HUES48 (cell line): ENCODE results near the gene CFAP91.
A peak's percentile ranks its signal among the peaks of the same experiment; 100 is the strongest.

Experiments
- H3K27ac ChIP-seq: one replicate; pipeline ENCODE4 v1.7.0; 2013; ENCODE audit warnings: low read depth, low read length, inconsistent platforms
- H3K27me3 ChIP-seq: 2 replicates; pipeline ENCODE4 v1.6.1; 2013; ENCODE audit warnings: mild to moderate bottlenecking, low read length; ENCODE audit not compliant: control insufficient read depth, insufficient read depth
- H3K36me3 ChIP-seq: 2 replicates; pipeline ENCODE4 v1.6.1; 2013; ENCODE audit warnings: low read length; ENCODE audit not compliant: control insufficient read depth, insufficient read depth
- H3K4me1 ChIP-seq: 2 replicates; pipeline ENCODE4 v1.6.1; 2013; ENCODE audit warnings: mild to moderate bottlenecking, low read length; ENCODE audit not compliant: control insufficient read depth, insufficient read depth
- H3K4me3 ChIP-seq: 2 replicates; pipeline ENCODE4 v1.5.1; 2013; ENCODE audit warnings: mild to moderate bottlenecking, low read depth, low read length
- H3K9ac ChIP-seq: 2 replicates; pipeline ENCODE4 v1.6.1; 2013; ENCODE audit warnings: mild to moderate bottlenecking, low read depth, low read length, moderate library complexity
- H3K9me3 ChIP-seq: 2 replicates; pipeline ENCODE4 v1.6.1; 2013; ENCODE audit warnings: low read length; ENCODE audit not compliant: control insufficient read depth, insufficient read depth

Gene CFAP91

DNA sequence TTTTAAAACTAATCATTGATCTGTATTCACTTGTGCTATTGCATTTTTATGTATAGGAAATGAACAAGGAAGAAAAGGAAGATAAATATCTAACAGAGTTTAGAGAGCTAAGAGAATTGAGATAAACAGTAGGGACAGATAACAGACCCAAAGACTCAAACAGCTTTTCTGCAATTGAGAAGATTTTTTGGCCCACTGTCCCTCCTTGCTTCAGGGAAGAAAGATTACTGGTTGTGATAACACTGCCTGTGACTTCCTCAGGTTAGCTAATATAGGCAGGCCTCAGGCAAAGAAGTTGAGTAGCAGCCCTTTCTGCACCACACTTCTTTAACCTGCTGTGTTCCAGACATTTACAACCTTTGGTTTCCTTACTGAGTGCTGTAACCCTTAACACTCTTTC lies 22.9 kb upstream of the CFAP91 start:
- Histone ChIP-seq H3K4me1 (0 out of 2 replicates have a peak, but pooled peaks cover 6% of the 10 kb centered on the region), H3K9ac (no peak overlapping the region), H3K27me3 (no peaks in the 10 kb centered on the region), H3K9me3 (no peaks in the 10 kb centered on the region), H3K36me3 (peaks cover 6% of the 10 kb centered on the region), H3K4me3 (no peak overlapping the region), H3K27ac (no peak overlapping the region)

DNA sequence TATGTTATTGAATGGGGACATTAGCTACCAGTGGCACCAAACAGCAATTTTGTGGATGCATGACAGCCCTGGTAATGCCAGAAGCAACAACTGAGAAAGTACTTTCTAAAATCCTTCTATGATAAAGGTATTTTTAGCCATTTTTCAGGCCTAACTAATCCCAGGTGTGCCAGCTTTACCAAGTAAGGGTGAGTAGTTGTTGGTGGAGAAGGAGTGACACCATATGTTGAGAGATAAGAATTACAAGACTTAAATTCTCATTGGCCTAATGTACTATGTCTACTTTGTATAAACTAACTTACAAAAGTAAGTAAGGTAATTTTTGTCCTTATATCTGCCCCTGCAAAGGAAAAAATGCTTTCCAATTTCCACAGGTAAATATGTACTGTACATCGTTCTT lies 21.5 kb upstream of the CFAP91 start:
- Histone ChIP-seq H3K4me1 (peaks cover 3% of the 10 kb centered on the region; the same call in 1 of the 2 replicates), H3K9ac (no peak overlapping the region), H3K9me3 (no peaks in the 10 kb centered on the region), H3K27me3 (no peaks in the 10 kb centered on the region), H3K36me3 (no peaks in the 10 kb centered on the region), H3K4me3 (no peak overlapping the region), H3K27ac (no peak overlapping the region)

DNA sequence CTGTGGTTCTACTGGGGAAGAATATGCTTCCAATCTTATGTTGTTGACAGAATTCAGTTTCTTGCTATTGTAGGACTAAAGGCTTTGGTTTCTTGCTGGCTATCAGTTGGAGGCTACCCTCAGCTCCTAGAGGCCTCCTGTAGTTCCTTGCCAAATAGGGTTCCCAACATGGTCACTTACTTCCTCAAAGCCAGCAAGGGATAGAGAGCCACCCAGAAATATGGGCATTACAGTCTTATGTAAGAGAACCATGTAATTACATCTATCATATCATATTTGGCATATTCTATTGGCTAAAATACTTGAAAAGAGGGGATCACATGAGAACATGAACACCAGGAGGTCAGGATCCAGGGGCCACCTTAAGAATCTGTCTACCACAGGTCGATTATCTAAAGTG lies 19.4 kb upstream of the CFAP91 start:
- no peaks in the 10 kb centered on the region for H3K27me3 ChIP-seq
- H3K36me3 ChIP-seq: no peaks in the 10 kb centered on the region
- no peak overlapping the region for H3K4me3 ChIP-seq
- peaks cover 2% of the 10 kb centered on the region; the same call in 1 of the 2 replicates for H3K4me1 ChIP-seq
- no peak overlapping the region for H3K9ac ChIP-seq
- H3K9me3 ChIP-seq: 0 out of 2 replicates have a peak, but pooled peaks cover 4% of the 10 kb centered on the region
- H3K27ac ChIP-seq: no peak overlapping the region

DNA sequence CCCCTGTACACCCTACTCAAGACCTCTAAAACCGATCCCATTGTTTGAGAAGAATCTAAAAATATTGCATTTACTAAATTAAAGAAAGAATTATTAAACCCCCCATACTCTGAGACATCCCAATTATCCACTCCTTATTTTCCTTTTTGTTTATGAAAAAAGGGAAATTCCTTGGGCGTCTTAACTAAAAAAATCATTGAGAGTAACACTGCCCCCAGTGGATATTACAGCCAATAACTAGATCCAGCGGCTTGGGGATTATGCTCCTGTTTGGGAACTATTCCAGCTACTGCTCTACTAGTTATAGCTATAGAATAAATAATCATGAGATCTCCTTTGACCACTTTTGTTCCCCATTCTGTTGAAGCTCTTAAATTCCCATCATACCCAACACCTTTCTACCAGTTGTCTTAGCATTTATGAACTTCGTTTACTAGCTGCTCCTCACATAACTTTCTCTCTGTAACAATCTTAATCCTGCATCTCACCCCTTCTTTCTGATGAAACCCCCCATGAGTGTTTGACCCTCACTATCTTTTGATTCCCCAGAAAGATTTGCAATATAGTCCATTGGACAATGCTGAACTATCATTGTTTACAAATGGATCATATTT lies 12.7 kb upstream of the CFAP91 start:
- Histone ChIP-seq H3K36me3 (no peaks in the 10 kb centered on the region), H3K27ac (no peak overlapping the region), H3K9me3 (0 out of 2 replicates have a peak, but pooled peaks cover 4% of the 10 kb centered on the region), H3K4me1 (no peaks in the 10 kb centered on the region; the same call in 1 of the 2 replicates), H3K9ac (no peak overlapping the region), H3K4me3 (no peak overlapping the region), H3K27me3 (no peaks in the 10 kb centered on the region)

DNA sequence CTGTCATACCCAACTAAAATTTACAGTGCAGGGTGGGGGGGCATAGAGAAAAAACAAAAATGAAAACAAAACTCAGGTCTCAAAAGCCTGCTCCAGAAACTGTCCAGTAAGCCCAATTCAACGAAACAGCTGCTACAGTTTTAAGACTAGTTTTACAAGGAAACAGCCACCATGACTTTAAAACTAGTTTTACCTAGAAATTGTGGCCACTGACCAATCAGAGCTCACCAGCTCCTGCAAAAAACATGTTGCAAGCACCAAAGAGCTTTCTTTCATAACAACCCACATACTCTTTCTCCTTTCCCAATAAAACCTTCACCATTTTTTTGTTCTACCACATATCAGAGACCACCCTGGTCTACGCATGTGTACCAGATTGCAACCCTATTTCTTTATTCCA lies 7.3 kb upstream of the CFAP91 start:
- H3K4me3 ChIP-seq: no peak overlapping the region
- H3K4me1 ChIP-seq: no peaks in the 10 kb centered on the region
- H3K9me3 ChIP-seq: no peaks in the 10 kb centered on the region
- no peaks in the 10 kb centered on the region for H3K27me3 ChIP-seq
- no peak overlapping the region for H3K9ac ChIP-seq
- no peaks in the 10 kb centered on the region for H3K36me3 ChIP-seq
- no peak overlapping the region for H3K27ac ChIP-seq

DNA sequence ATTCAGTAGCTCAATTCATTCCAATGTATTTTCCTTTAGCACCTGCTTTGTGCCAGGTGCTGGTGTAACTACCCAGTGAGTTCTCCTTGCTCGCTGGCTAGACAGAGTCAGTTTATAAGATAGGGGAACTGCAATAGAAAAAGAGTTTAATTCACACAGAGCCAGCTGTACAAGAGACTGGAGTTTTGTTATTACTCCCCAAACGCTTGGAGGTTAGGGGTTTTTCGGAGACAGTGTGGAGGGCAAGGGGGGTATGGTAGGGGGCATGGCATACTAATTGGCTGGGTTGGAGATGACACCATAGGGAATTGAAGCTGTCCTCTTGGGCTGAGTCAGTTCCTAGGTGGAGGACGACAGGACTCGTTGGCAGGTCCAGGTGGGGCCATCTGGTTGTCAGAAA lies 5.4 kb upstream of the CFAP91 start:
- no peak overlapping the region for H3K9ac ChIP-seq
- H3K36me3 ChIP-seq: no peaks in the 10 kb centered on the region
- no peaks in the 10 kb centered on the region for H3K9me3 ChIP-seq
- H3K27me3 ChIP-seq: no peaks in the 10 kb centered on the region
- no peak overlapping the region for H3K27ac ChIP-seq
- H3K4me3 ChIP-seq: no peak overlapping the region
- peaks cover 7% of the 10 kb centered on the region; the same call in 1 of the 2 replicates for H3K4me1 ChIP-seq

DNA sequence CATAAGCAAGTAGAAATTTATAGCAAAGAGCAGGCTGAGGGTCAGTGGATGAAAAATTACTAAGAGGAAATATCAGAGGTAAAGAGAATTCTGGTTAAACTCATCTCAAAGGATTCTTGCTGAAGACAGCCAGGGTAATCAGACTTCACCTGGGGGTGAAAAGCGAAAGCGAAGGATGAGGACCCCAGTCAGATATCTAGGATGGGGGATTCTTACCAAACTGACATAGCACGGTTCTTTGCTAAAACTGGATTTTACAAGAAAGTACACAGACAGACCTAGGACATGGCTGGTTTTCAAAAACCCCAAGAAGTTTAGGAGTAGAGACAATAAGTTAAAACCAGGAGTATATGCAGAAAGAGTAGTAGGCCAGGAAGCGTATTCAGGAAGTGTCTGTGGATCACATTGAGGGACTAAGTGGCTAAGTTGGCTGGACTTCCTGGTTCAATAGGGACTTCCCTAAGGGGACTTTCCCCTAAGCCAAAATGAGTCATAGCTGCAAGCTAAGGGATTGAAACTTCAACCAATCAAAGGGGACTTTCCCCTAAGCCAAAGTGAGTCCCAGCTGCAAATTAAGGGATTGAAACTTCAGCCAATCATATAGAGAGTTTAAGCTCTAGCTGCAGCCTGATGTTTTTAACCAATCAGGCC lies 2.4 kb upstream of the CFAP91 start:
- Histone ChIP-seq H3K36me3 (no peaks in the 10 kb centered on the region), H3K27ac (no peak overlapping the region), H3K4me1 (peaks cover 10% of the 10 kb centered on the region; the same call in 1 of the 2 replicates), H3K4me3 (no peak overlapping the region), H3K27me3 (peaks cover 7% of the 10 kb centered on the region; the same call in 1 of the 2 replicates), H3K9me3 (no peaks in the 10 kb centered on the region), H3K9ac (no peak overlapping the region)

DNA sequence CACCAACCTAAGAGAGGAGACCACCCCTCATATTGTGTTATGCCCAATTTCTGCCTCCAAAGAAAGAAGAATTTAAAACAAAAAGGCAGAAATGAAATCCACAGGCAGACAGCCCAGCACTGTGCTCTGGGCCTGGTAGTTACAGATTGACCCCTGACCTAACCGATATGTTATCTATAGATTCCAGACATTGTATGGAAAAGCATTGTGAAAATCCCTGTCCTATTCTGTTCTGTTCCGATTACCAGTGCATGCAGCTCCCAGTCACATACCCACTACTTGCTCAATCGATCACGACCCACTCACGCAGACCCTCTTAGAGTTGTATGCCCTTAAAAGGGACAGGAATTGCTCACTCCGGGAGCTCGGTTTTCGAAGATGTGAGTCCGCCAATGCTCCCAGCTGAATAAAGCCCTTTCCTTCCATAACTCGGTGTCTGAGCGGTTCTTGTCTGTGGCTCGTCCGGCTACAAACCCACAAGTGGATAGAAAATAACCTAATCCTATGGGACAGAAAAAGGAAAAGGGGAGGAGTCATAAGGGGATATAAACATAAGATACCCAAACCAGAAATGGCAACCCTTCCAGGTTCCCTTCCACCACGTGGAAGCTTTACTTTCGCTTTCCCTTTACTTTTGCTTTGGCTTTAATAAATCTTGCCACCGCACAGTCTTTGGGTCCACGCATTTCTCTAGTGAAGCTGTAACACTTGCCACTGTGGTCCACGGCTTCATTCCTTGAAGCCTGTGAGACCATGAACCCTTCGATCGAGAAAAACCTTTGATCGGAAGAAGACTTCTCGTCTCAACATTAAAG lies 1.7 kb upstream of the CFAP91 start:
- Histone ChIP-seq H3K27ac (no peak overlapping the region), H3K36me3 (no peaks in the 10 kb centered on the region), H3K4me1 (peaks cover 10% of the 10 kb centered on the region; the same call in 1 of the 2 replicates), H3K9ac (no peak overlapping the region), H3K27me3 (peaks cover 7% of the 10 kb centered on the region; the same call in 1 of the 2 replicates), H3K4me3 (no peak overlapping the region), H3K9me3 (no peaks in the 10 kb centered on the region)

DNA sequence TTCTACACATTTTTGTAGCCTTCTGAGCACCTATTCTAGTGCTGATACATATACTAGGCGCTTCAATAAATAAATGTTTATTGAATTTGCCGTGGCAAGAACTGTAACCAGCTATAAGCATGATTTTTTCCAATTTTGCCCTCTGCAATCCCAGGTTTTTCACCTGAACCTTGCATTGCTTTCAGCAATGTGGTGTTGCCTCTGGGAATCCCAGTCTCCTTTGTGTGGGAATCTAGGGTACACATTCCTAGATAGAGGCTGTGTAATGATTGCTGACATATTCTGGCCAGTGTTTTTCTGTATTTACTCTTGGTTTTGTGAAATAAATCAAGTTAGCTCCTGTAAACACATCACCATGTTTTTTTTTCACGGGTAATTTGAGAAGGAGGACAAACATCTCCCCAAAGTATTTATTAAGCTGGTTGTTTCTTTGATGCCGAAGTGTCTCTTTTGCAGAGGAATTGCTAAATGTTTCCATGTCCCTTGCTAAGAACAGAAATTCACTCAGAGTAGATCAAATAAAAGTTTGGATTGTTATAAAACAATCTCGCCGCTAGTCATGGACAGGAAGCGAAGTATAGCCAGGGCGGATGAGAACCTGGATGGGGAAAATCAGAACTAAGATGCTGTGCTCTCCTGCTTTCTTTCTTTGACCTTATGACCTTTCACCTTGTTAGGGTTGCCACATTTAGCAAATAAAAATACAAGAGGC lies 1.2 kb downstream of the CFAP91 start:
- H3K4me1 ChIP-seq: peaks cover 10% of the 10 kb centered on the region; the same call in 1 of the 2 replicates
- no peak overlapping the region for H3K9ac ChIP-seq
- peak overlapping the region; percentile 83 for H3K4me3 ChIP-seq

DNA sequence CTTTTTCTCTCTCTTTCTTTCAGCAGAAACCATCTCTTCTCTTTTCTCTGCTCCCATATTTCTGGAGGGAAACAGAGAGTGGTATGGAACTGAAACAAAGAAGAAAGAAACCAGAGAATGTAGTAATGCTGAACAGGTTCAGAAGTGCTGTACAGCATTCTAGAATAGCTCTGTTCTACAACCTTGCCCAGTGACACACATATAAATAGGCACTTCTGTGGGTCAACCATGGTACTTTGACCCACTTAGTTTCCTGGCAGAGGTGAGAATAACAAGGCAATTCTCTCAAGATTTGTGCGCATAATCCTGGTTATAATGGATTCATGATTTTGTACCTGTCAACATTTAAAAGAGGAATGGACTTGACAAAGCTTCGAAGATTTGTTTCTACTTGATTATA lies 12.3 kb downstream of the CFAP91 start:
- Histone ChIP-seq H3K4me3 (no peak overlapping the region), H3K36me3 (0 out of 2 replicates have a peak, but pooled peaks cover 6% of the 10 kb centered on the region), H3K27me3 (no peaks in the 10 kb centered on the region), H3K27ac (no peak overlapping the region), H3K4me1 (no peaks in the 10 kb centered on the region), H3K9ac (no peak overlapping the region), H3K9me3 (no peaks in the 10 kb centered on the region)

More for the DNA sequence above, 1.2 kb downstream of the CFAP91 start:
- Histone ChIP-seq H3K9me3 (no peaks in the 10 kb centered on the region), H3K27me3 (peaks cover 7% of the 10 kb centered on the region; the same call in 1 of the 2 replicates), H3K36me3 (no peaks in the 10 kb centered on the region), H3K27ac (no peak overlapping the region)
